Mucosa of descending colon (tissue), 3 donors: ENCODE data around the gene BCL2L13. TPM values are rescaled to one million over a fixed set of nuclear protein-coding genes. Genes with fewer than 3 reads are reported as not detected.

ENCODE experiments used
- ATAC-seq: fragments of 200-7000 bp; cut with Tn5 transposase; one replicate; pipeline ENCODE4 v1.9.1; 2020; ENCODE audit warnings: mild to moderate bottlenecking, moderate library complexity
- DNase-seq, 3 donors: peaks; one replicate each; pipeline ENCODE4 v3.0.0-alpha.2; 2020
- H3K36me3 ChIP-seq: fragments of 200-600 bp; one replicate; pipeline ENCODE4 v1.8.0; 2021; ENCODE audit warnings: low read depth, mild to moderate bottlenecking
- H3K4me1 ChIP-seq: fragments of 200-600 bp; one replicate; pipeline ENCODE4 v1.8.0; 2021; ENCODE audit warnings: low read depth, mild to moderate bottlenecking
- H3K4me3 ChIP-seq: fragments of 200-600 bp; one replicate; pipeline ENCODE4 v1.8.0; 2021; ENCODE audit warnings: mild to moderate bottlenecking
- H3K9me3 ChIP-seq: fragments of 200-600 bp; one replicate; pipeline ENCODE4 v1.8.0; 2021; ENCODE audit warnings: mild to moderate bottlenecking
- intact Hi-C, 2 donors: fragments of 100-400 bp; cut with DNase I in 1 of 2; cut with micrococcal nuclease in 1 of 2; formaldehyde crosslinking; loops; one replicate each; pipeline versions ENCODE4 v1.11.0 to v1.11.1; 2022; cut with DNase I, micrococcal nuclease
- total RNA-seq, 3 donors: library from RNA; stranded (reverse); fragmentation: NEBNext Ultra II Directional in 2 of 3; extraction: Animal tissue kit (Norgen Biotek cat#: 25700) in 2 of 3; gene quantifications; one replicate each; pipeline versions ENCODE4 v1.2.1 to v1.2.4, GENCODE V29; 2021 to 2023
- TF ChIP-seq, protein P1 (sequence below): fragments of 200-600 bp; IDR thresholded peaks from one replicate; pipeline ENCODE4 v1.8.0; 2022; ENCODE audit warnings: antibody characterized with exemption, mild to moderate bottlenecking
- donor health status: DM: no; HTN: no; CAD: no; lungs with moderate emphysema.
- donor health status: DM: no; HTN: no; CAD: no.
- donor health status: DM: no; HTN: yes; CAD: no.

The BCL2L13 gene
- total RNA-seq, 3 donors from 2014 or later = 47.2 to 61.2 (median 57.3) TPM

DNA sequence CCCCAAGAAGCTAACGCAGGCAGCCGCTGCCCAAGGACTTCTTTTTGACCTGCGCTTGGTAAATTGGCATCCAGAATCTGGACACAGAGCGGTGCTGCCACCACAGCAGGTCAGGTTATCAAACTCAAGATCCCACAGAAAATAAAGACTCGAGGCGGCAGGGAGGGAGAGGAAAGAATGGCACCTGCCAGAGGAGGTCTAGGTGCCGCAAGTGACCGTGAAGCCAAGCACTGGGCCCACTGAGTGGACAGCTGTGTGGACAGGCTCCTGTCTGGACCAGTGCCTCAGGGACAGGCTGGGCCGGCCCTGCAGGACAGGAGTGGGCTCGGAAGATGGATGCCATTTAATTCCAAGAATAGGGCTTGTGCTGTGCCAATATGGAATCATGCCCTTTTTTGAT lies 108.4 kb downstream of the BCL2L13 start:
- TF ChIP-seq, protein P1, sequence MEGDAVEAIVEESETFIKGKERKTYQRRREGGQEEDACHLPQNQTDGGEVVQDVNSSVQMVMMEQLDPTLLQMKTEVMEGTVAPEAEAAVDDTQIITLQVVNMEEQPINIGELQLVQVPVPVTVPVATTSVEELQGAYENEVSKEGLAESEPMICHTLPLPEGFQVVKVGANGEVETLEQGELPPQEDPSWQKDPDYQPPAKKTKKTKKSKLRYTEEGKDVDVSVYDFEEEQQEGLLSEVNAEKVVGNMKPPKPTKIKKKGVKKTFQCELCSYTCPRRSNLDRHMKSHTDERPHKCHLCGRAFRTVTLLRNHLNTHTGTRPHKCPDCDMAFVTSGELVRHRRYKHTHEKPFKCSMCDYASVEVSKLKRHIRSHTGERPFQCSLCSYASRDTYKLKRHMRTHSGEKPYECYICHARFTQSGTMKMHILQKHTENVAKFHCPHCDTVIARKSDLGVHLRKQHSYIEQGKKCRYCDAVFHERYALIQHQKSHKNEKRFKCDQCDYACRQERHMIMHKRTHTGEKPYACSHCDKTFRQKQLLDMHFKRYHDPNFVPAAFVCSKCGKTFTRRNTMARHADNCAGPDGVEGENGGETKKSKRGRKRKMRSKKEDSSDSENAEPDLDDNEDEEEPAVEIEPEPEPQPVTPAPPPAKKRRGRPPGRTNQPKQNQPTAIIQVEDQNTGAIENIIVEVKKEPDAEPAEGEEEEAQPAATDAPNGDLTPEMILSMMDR = no peak
- intact Hi-C loops = no loop called here
- H3K9me3 ChIP-seq = no peaks in the 10 kb centered on the region
- DNase-seq (peak in 1 of 3 donors; percentile 14), ATAC-seq (no peak)
- no peaks in the 10 kb centered on the region for H3K4me1 ChIP-seq
- H3K4me3 ChIP-seq = no peak overlapping the region
- H3K36me3 ChIP-seq = no peaks in the 10 kb centered on the region

- H3K4me1 ChIP-seq = no peaks in the 10 kb centered on the region
- H3K36me3 ChIP-seq = no peaks in the 10 kb centered on the region
- ATAC-seq = no peak
- H3K9me3 ChIP-seq = no peaks in the 10 kb centered on the region
- TF ChIP-seq, protein P1 = no peak
- DNase-seq = peak in 1 of 3 donors; percentile 25
- intact Hi-C loops = no loop called here
- no peak overlapping the region for H3K4me3 ChIP-seq
These were observed 110.2 kb downstream of the BCL2L13 start for GRCh38 chr22:17748555-17749353.

DNA sequence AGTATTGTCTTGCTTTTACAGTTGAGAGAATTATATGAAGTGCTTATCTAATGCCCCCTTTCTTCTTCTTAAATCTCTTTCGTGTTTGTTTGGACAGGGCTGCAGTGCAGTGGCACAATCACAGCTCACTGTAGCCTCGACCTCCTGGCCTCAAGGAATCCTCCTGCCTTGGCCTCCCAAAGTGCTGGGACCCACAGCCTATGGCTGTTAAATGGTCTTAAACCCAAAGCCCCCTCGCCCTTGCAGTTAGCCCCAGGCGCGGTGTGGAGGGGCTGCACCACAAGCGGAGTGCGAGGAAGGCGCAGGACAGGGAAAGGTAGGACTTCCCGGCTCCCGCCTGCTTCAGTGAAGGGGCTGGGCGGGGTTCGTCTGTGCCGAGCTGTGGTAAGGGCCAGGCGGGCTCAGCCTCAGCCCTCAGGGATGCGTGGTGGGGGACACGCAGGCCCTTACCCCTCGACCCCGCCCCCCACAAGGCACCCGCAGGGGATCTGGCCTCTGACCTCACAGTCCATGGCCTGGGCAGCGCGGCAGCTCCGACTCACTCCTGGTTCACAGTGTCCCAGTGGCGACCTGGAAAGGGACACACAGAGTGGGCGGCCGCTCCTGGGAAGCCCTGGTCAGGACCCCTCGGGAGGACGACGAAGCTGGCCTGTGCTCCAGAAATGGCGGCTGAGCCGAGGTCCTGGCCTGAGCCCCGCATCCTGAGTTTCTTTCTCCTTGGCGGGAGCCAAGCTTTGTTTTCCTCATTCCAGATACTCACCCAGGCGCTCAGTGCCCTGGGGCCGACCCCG lies 111.2 kb downstream of the BCL2L13 start:
- no peaks in the 10 kb centered on the region for H3K36me3 ChIP-seq
- intact Hi-C loops = no loop called here
- ATAC-seq = no peak

GRCh38 chr22:17751596-17751995 lies 113.0 kb downstream of the BCL2L13 start:
- DNase-seq = no peak
- Histone ChIP-seq H3K36me3 (no peaks in the 10 kb centered on the region), H3K9me3 (no peaks in the 10 kb centered on the region), H3K4me1 (no peaks in the 10 kb centered on the region), H3K4me3 (no peak overlapping the region)
- TF ChIP-seq, protein P1 = no peak
- ATAC-seq = no peak
- intact Hi-C loops = no loop called here

More for the DNA sequence above, 111.2 kb downstream of the BCL2L13 start:
- H3K9me3 ChIP-seq = no peaks in the 10 kb centered on the region
- DNase-seq = peak in 1 of 3 donors; percentile 20
- no peak overlapping the region for H3K4me3 ChIP-seq
- no peaks in the 10 kb centered on the region for H3K4me1 ChIP-seq
- TF ChIP-seq, protein P1 = no peak

- peak; percentile 11 for ATAC-seq
- no peaks in the 10 kb centered on the region for H3K4me1 ChIP-seq
- intact Hi-C loops = no loop called here
These were observed 114.9 kb downstream of the BCL2L13 start for GRCh38 chr22:17753401-17753989.

More at GRCh38 chr22:17753401-17753989, 114.9 kb downstream of the BCL2L13 start:
- H3K36me3 ChIP-seq = no peaks in the 10 kb centered on the region
- peak in 1 of 3 donors; percentile 9 for DNase-seq
- no peak overlapping the region for H3K4me3 ChIP-seq
- H3K9me3 ChIP-seq = no peaks in the 10 kb centered on the region
- TF ChIP-seq, protein P1 = no peak
